Measurements from ENCODE around the gene TCEANC2.

The TCEANC2 gene

DNA sequence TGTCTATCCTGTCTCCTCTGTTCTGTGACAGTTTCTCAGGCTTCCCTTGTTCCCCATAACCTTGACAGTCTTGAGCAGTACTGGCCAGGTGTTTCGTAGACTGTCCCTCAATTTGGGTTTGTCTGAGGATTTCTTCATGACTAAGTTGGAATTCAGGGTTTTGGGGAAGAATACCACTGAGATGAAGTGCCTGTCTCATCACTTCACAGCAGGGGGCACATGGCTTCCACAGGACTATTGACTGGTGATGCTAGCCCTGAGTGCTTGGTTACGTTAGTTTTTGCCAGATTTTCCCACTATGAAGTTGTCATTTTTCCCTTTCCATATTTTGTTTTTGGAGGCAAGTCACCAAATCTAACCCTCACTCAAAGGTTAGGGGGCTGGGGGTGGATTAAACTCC lies 53.7 kb downstream of the TCEANC2 start:
- Mint-ChIP-seq H3K27me3 (ENCODE audit: low read depth) (no peaks in the 10 kb centered on the region), H3K36me3 (ENCODE audit: low read depth) (peaks cover 2% of the 10 kb centered on the region), H3K4me1 (ENCODE audit: low read depth) (no peaks in the 10 kb centered on the region), H3K27ac (no peak overlapping the region), H3K4me3 (no peak overlapping the region), H3K9me3 (no peaks in the 10 kb centered on the region)
- no peak for DNase-seq (ENCODE audit: low spot score)

- Mint-ChIP-seq H3K9me3 (no peaks in the 10 kb centered on the region), H3K4me1 (ENCODE audit: low read depth) (no peaks in the 10 kb centered on the region), H3K27me3 (ENCODE audit: low read depth) (no peaks in the 10 kb centered on the region), H3K4me3 (no peak overlapping the region), H3K36me3 (ENCODE audit: low read depth) (no peaks in the 10 kb centered on the region), H3K27ac (no peak overlapping the region)
- DNase-seq (ENCODE audit: low spot score): no peak
Observed at GRCh38 chr1:54108156-54108555, 54.7 kb downstream of the TCEANC2 start.

GRCh38 chr1:54109129-54110090 lies 56.0 kb downstream of the TCEANC2 start:
- DNase-seq (ENCODE audit: low spot score): no peak
- Mint-ChIP-seq H3K36me3 (ENCODE audit: low read depth) (no peaks in the 10 kb centered on the region), H3K27me3 (ENCODE audit: low read depth) (no peaks in the 10 kb centered on the region), H3K4me3 (no peak overlapping the region), H3K27ac (no peak overlapping the region), H3K9me3 (no peaks in the 10 kb centered on the region), H3K4me1 (ENCODE audit: low read depth) (no peaks in the 10 kb centered on the region)

GRCh38 chr1:54110996-54111395 lies 57.6 kb downstream of the TCEANC2 start:
- H3K4me3 Mint-ChIP-seq: no peak overlapping the region
- no peak overlapping the region for H3K27ac Mint-ChIP-seq
- H3K36me3 Mint-ChIP-seq (ENCODE audit: low read depth): no peaks in the 10 kb centered on the region
- H3K9me3 Mint-ChIP-seq: no peaks in the 10 kb centered on the region
- no peaks in the 10 kb centered on the region for H3K4me1 Mint-ChIP-seq (ENCODE audit: low read depth)
- DNase-seq (ENCODE audit: low spot score): no peak
- H3K27me3 Mint-ChIP-seq (ENCODE audit: low read depth): no peaks in the 10 kb centered on the region

GRCh38 chr1:54111624-54112023 lies 58.2 kb downstream of the TCEANC2 start:
- no peaks in the 10 kb centered on the region for H3K36me3 Mint-ChIP-seq (ENCODE audit: low read depth)
- no peak overlapping the region for H3K27ac Mint-ChIP-seq
- H3K9me3 Mint-ChIP-seq: no peaks in the 10 kb centered on the region
- no peaks in the 10 kb centered on the region for H3K27me3 Mint-ChIP-seq (ENCODE audit: low read depth)
- no peaks in the 10 kb centered on the region for H3K4me1 Mint-ChIP-seq (ENCODE audit: low read depth)
- no peak overlapping the region for H3K4me3 Mint-ChIP-seq
- no peak for DNase-seq (ENCODE audit: low spot score)

GRCh38 chr1:54112027-54112426 lies 58.6 kb downstream of the TCEANC2 start:
- Mint-ChIP-seq H3K27me3 (ENCODE audit: low read depth) (no peaks in the 10 kb centered on the region), H3K4me1 (ENCODE audit: low read depth) (no peaks in the 10 kb centered on the region), H3K4me3 (no peak overlapping the region), H3K36me3 (ENCODE audit: low read depth) (no peaks in the 10 kb centered on the region), H3K27ac (no peak overlapping the region), H3K9me3 (no peaks in the 10 kb centered on the region)
- DNase-seq (ENCODE audit: low spot score): no peak

GRCh38 chr1:54112705-54113368 lies 59.4 kb downstream of the TCEANC2 start:
- H3K4me3 Mint-ChIP-seq: no peak overlapping the region
- H3K4me1 Mint-ChIP-seq (ENCODE audit: low read depth): no peaks in the 10 kb centered on the region
- no peaks in the 10 kb centered on the region for H3K9me3 Mint-ChIP-seq
- no peak overlapping the region for H3K27ac Mint-ChIP-seq
- H3K27me3 Mint-ChIP-seq (ENCODE audit: low read depth): no peaks in the 10 kb centered on the region
- DNase-seq (ENCODE audit: low spot score): no peak
- H3K36me3 Mint-ChIP-seq (ENCODE audit: low read depth): no peaks in the 10 kb centered on the region

- no peaks in the 10 kb centered on the region for H3K9me3 Mint-ChIP-seq
- no peak overlapping the region for H3K4me3 Mint-ChIP-seq
- H3K4me1 Mint-ChIP-seq (ENCODE audit: low read depth): no peaks in the 10 kb centered on the region
- H3K36me3 Mint-ChIP-seq (ENCODE audit: low read depth): no peaks in the 10 kb centered on the region
- no peak overlapping the region for H3K27ac Mint-ChIP-seq
- no peak for DNase-seq (ENCODE audit: low spot score)
- H3K27me3 Mint-ChIP-seq (ENCODE audit: low read depth): no peaks in the 10 kb centered on the region
Observed at GRCh38 chr1:54114001-54114400, 60.6 kb downstream of the TCEANC2 start.

GRCh38 chr1:54114955-54115354 lies 61.5 kb downstream of the TCEANC2 start:
- H3K4me1 Mint-ChIP-seq (ENCODE audit: low read depth): no peaks in the 10 kb centered on the region
- H3K9me3 Mint-ChIP-seq: no peaks in the 10 kb centered on the region
- H3K27ac Mint-ChIP-seq: no peak overlapping the region
- no peaks in the 10 kb centered on the region for H3K27me3 Mint-ChIP-seq (ENCODE audit: low read depth)
- H3K4me3 Mint-ChIP-seq: no peak overlapping the region
- no peaks in the 10 kb centered on the region for H3K36me3 Mint-ChIP-seq (ENCODE audit: low read depth)
- no peak for DNase-seq (ENCODE audit: low spot score)

DNA sequence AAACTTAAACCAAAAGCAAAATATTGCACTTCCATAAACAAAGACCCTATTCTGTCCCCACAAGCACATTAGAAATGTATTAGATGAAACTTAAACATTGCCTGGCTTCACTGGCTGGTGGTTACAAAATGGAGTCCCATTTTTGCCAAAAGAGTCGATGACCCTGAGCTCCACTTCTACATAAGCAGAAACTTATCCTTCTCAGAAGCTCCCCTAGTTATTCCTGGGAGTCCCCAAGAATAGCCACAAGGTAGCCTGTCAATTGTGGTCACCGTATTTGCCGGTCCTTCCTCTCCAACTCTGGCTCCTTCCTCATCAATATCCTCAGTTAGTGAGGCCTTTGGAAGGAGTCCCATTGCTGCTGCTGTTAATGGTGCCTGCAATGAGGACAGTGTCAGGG lies 62.1 kb downstream of the TCEANC2 start:
- no peaks in the 10 kb centered on the region for H3K36me3 Mint-ChIP-seq (ENCODE audit: low read depth)
- H3K27me3 Mint-ChIP-seq (ENCODE audit: low read depth): no peaks in the 10 kb centered on the region
- H3K4me3 Mint-ChIP-seq: no peak overlapping the region
- H3K9me3 Mint-ChIP-seq: no peaks in the 10 kb centered on the region
- no peak overlapping the region for H3K27ac Mint-ChIP-seq
- DNase-seq (ENCODE audit: low spot score): no peak
- no peaks in the 10 kb centered on the region for H3K4me1 Mint-ChIP-seq (ENCODE audit: low read depth)

- Mint-ChIP-seq H3K27me3 (ENCODE audit: low read depth) (peaks cover 11% of the 10 kb centered on the region), H3K27ac (no peak overlapping the region), H3K36me3 (ENCODE audit: low read depth) (no peaks in the 10 kb centered on the region), H3K4me3 (no peak overlapping the region), H3K9me3 (no peaks in the 10 kb centered on the region), H3K4me1 (ENCODE audit: low read depth) (no peaks in the 10 kb centered on the region)
- DNase-seq (ENCODE audit: low spot score): no peak
Observed at GRCh38 chr1:54117815-54118563, 64.6 kb downstream of the TCEANC2 start.

DNA sequence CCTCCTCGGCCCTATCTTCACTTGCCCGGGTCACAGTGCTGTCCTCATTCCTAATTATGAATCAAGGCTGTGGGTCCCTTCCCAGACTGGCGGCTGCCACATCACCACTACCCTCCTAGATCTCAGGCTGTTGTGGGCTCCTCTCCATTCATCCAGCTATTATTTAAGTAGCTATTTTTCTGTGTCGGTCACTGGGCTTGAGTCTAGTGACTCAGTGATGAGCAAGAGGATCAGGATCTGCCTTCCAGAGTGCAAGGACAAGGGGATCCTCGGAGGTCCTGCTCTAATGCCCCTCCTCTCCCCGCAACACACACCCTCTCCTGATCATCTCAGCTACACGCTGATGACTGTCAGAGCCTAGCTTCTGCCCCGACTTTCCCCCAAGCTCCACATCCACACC lies 65.3 kb downstream of the TCEANC2 start:
- no peaks in the 10 kb centered on the region for H3K36me3 Mint-ChIP-seq (ENCODE audit: low read depth)
- no peak overlapping the region for H3K27ac Mint-ChIP-seq
- H3K27me3 Mint-ChIP-seq (ENCODE audit: low read depth): peaks cover 11% of the 10 kb centered on the region
- no peak for DNase-seq (ENCODE audit: low spot score)
- no peak overlapping the region for H3K4me3 Mint-ChIP-seq
- no peaks in the 10 kb centered on the region for H3K4me1 Mint-ChIP-seq (ENCODE audit: low read depth)
- no peaks in the 10 kb centered on the region for H3K9me3 Mint-ChIP-seq

DNA sequence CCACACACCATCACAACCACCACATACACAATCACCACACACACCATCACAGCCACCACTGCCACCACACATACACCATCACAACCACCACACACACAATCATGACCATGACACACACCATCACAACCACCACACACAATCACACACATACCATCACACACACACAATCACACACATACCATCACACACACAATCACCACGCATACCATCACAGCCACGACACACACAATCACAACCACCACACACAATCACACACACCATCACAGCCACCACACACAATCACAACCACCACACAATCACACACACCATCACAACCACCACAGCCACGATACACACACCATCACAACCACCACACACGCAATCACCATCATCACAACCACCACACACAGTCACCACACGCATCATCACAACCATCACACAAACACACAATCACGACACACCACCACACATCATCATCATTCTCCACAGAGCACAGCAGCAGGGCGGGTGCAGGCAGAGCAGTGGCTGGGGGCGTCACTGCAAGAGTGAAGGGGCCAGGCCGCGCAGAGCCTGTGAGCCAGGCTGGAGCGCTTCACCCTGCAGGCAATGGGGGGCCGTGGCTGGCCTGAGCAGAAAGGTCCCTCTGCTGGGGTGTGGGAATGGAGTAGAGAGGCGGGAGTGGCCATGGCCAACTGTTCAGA lies 66.8 kb downstream of the TCEANC2 start:
- H3K9me3 Mint-ChIP-seq: no peaks in the 10 kb centered on the region
- no peak for DNase-seq (ENCODE audit: low spot score)
- no peak overlapping the region for H3K4me3 Mint-ChIP-seq
- peaks cover 11% of the 10 kb centered on the region for H3K27me3 Mint-ChIP-seq (ENCODE audit: low read depth)
- no peaks in the 10 kb centered on the region for H3K4me1 Mint-ChIP-seq (ENCODE audit: low read depth)
- no peak overlapping the region for H3K27ac Mint-ChIP-seq
- no peaks in the 10 kb centered on the region for H3K36me3 Mint-ChIP-seq (ENCODE audit: low read depth)

Data from T-helper 2 cell treated with Interferon-gamma antibody and Interleukin-4, amounts not matched to agents 5 μg/mL and 100 μg/mL, for 36 hours (primary cell).